ENCODE data around the gene PCED1B. TPM values are rescaled to one million over a fixed set of nuclear protein-coding genes. Genes with fewer than 3 reads are reported as not detected.
"Not testable (repeated sequence)": the region's sequence is repeated elsewhere in the genome, so short reads cannot be mapped to it uniquely, and the experiment has no call there.

Gene PCED1B
- total and polyA plus RNA-seq, 2 donors (not counting 1 experiment from before 2014, with no cell fraction given): 26.2 to 45.8 TPM

DNA sequence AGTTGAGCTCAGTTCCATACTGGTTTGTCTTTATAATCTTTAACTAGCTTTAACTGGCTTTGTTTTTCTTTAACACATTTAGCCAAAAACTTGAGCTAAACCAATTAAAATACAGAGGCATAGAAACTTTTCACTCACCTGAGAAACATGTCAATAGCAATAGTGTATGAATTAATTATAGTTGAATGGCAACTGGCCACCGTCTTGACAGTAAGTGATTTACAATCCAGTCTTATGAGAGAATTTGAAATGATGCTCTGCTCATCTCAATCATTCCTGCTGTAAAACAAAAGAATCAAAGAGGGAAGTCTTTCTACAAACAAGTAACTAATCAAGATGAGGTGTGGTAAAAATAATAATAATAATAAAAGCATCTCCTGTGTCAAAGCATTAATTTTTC lies 86.9 kb downstream of the PCED1B start:
- Histone ChIP-seq H3K36me3 (replicated peaks in 1 of 2; ENCODE audit: control extremely low read depth in 1 of 2, control insufficient read depth in 1 of 2, extremely low read depth in 1 of 2, insufficient read depth in 2 of 2, low read length in 1 of 2) (peaks cover 0 to 5% of the 10 kb centered on the region in 2 experiments), H3K4me1 (ENCODE audit: control insufficient read depth in 2 of 2, insufficient read depth in 2 of 2, low read length in 2 of 2) (no peaks in the 10 kb centered on the region), H3K9me3 (ENCODE audit: control extremely low read depth in 1 of 3, control insufficient read depth in 2 of 3, insufficient read depth in 1 of 3, low read length in 2 of 3) (peaks cover 0 to 3% (median 0%) of the 10 kb centered on the region in 3 donors), H3K79me2 (ENCODE audit: control insufficient read depth, insufficient read depth, low read length) (no peaks in the 10 kb centered on the region), H3K4me2 (replicated peaks; ENCODE audit: low read depth, low read length, poor library complexity, severe bottlenecking) (no peak overlapping the region), H3K9ac (ENCODE audit: low read length) (no peak overlapping the region), H3K27ac (ENCODE audit: low read length in 2 of 2) (no peak overlapping the region), H3K27me3 (replicated peaks in 1 of 4; ENCODE audit: control extremely low read depth in 1 of 4, control insufficient read depth in 3 of 4, insufficient read depth in 4 of 4, low read length in 3 of 4) (no peaks in the 10 kb centered on the region), H3K4me3 (ENCODE audit: control extremely low read depth in 1 of 5, extremely low read depth in 1 of 5, insufficient read depth in 1 of 5, low read depth in 2 of 5, low read length in 4 of 5) (no peak overlapping the region), H2AFZ (ENCODE audit: insufficient read depth, low read depth, low read length, poor library complexity, severe bottlenecking) (no peak overlapping the region), H4K20me1 (ENCODE audit: control insufficient read depth, insufficient read depth, low read length, poor library complexity, severe bottlenecking) (no peaks in the 10 kb centered on the region)
- no peak for TF ChIP-seq EZH2 (IDR thresholded peaks at IDR 0.05; ENCODE audit: borderline replicate concordance, insufficient read depth, low read depth, low read length, poor library complexity, severe bottlenecking)
- TF ChIP-seq, protein P1, sequence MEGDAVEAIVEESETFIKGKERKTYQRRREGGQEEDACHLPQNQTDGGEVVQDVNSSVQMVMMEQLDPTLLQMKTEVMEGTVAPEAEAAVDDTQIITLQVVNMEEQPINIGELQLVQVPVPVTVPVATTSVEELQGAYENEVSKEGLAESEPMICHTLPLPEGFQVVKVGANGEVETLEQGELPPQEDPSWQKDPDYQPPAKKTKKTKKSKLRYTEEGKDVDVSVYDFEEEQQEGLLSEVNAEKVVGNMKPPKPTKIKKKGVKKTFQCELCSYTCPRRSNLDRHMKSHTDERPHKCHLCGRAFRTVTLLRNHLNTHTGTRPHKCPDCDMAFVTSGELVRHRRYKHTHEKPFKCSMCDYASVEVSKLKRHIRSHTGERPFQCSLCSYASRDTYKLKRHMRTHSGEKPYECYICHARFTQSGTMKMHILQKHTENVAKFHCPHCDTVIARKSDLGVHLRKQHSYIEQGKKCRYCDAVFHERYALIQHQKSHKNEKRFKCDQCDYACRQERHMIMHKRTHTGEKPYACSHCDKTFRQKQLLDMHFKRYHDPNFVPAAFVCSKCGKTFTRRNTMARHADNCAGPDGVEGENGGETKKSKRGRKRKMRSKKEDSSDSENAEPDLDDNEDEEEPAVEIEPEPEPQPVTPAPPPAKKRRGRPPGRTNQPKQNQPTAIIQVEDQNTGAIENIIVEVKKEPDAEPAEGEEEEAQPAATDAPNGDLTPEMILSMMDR (IDR thresholded peaks at IDR 0.05): no peak
- Mint-ChIP-seq H3K9me3 (ENCODE audit: insufficient read depth) (peaks cover 4% of the 10 kb centered on the region), H3K4me3 (no peak overlapping the region), H3K27me3 (no peaks in the 10 kb centered on the region), H3K4me1 (no peaks in the 10 kb centered on the region), H3K27ac (no peak overlapping the region)
- WGBS (ENCODE audit: insufficient coverage): no CpG with 5 or more reads among the region's 1 CpG
- ChIA-PET CTCF (interaction anchor here (1.0 to 1.3 kb wide), 4 partner anchors 22 to 231 kb away, joined by 3 to 4 read pairs (median 3); no protein-coding TSS in a partner anchor), POLR2A (no interaction called here)
- intact Hi-C loops (cut with micrococcal nuclease): no loop called here
- ATAC-seq (ENCODE audit: low read depth) (no peak), DNase-seq (no peak)

DNA sequence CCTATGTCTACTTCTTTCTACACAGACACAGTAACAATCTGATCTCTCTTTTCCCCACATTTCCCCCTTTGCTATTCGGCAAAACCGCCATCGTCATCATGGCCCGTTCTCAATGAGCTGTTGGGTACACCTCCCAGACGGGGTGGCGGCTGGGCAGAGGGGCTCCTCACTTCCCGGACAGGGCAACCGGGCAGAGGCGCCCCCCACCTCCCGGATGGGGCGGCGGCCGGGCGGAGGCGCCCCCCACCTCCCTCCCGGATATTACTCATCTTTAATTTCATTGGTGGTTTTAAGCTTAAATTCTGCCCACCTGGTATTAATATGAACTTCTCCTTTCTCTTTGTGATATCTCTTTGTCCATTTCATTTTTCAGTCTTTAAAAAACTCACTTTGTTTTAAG lies 90.9 kb downstream of the PCED1B start:
- H3K4me1 ChIP-seq (ENCODE audit: control insufficient read depth in 2 of 2, insufficient read depth in 2 of 2, low read length in 2 of 2); H3K4me3 ChIP-seq (ENCODE audit: control extremely low read depth in 1 of 5, extremely low read depth in 1 of 5, insufficient read depth in 1 of 5, low read depth in 2 of 5, low read length in 4 of 5); H3K9me3 Mint-ChIP-seq (ENCODE audit: insufficient read depth); H3K36me3 ChIP-seq (replicated peaks in 1 of 2; ENCODE audit: control extremely low read depth in 1 of 2, control insufficient read depth in 1 of 2, extremely low read depth in 1 of 2, insufficient read depth in 2 of 2, low read length in 1 of 2); POLR2A ChIA-PET; H3K27ac Mint-ChIP-seq; DNase-seq; H3K4me2 ChIP-seq (replicated peaks; ENCODE audit: low read depth, low read length, poor library complexity, severe bottlenecking); H3K79me2 ChIP-seq (ENCODE audit: control insufficient read depth, insufficient read depth, low read length); H3K9ac ChIP-seq (ENCODE audit: low read length); H3K4me3 Mint-ChIP-seq; intact Hi-C loops (cut with micrococcal nuclease); ATAC-seq (ENCODE audit: low read depth); CTCF ChIA-PET; H2AFZ ChIP-seq (ENCODE audit: insufficient read depth, low read depth, low read length, poor library complexity, severe bottlenecking); H3K9me3 ChIP-seq (ENCODE audit: control extremely low read depth in 1 of 3, control insufficient read depth in 2 of 3, insufficient read depth in 1 of 3, low read length in 2 of 3); H3K27me3 ChIP-seq (replicated peaks in 1 of 4; ENCODE audit: control extremely low read depth in 1 of 4, control insufficient read depth in 3 of 4, insufficient read depth in 4 of 4, low read length in 3 of 4); H3K27ac ChIP-seq (ENCODE audit: low read length in 2 of 2); H4K20me1 ChIP-seq (ENCODE audit: control insufficient read depth, insufficient read depth, low read length, poor library complexity, severe bottlenecking); H3K27me3 Mint-ChIP-seq: not testable (repeated sequence)
- H3K4me1 Mint-ChIP-seq: peaks cover 10% of the 10 kb centered on the region
- 95% methylated on average over 3 of the region's 16 CpGs for WGBS (ENCODE audit: insufficient coverage)
